Fibroblast of lung (primary cell): ENCODE measurements around the gene OTOP1.
"Not testable (repeated sequence)": the region's sequence is repeated elsewhere in the genome, so short reads cannot be mapped to it uniquely, and the experiment has no call there.

ENCODE experiments used
- EZH2 ChIP-seq: IDR thresholded peaks from 2 replicates; pipeline ENCODE4 v1.5.1; 2012; ENCODE audit warnings: low read length, control low read depth, mild to moderate bottlenecking; ENCODE audit errors: missing control alignments
- TF ChIP-seq, protein P1 (sequence below), 2 donors: IDR thresholded peaks in 1 of 2; conservative IDR thresholded peaks in 1 of 2; 1 replicate in 1 of 2; 2 replicates in 1 of 2; pipeline ENCODE4 v1.5.1; 2011 to 2012; ENCODE audit warnings: low read length in 2 of 2, control low read depth in 1 of 2, inconsistent platforms in 1 of 2, low read depth in 1 of 2, mild to moderate bottlenecking in 1 of 2

GRCh38 chr4:4162186-4162585 lies 64.5 kb downstream of the OTOP1 start:
- TF ChIP-seq EZH2 = not testable (repeated sequence)
- TF ChIP-seq, protein P1, sequence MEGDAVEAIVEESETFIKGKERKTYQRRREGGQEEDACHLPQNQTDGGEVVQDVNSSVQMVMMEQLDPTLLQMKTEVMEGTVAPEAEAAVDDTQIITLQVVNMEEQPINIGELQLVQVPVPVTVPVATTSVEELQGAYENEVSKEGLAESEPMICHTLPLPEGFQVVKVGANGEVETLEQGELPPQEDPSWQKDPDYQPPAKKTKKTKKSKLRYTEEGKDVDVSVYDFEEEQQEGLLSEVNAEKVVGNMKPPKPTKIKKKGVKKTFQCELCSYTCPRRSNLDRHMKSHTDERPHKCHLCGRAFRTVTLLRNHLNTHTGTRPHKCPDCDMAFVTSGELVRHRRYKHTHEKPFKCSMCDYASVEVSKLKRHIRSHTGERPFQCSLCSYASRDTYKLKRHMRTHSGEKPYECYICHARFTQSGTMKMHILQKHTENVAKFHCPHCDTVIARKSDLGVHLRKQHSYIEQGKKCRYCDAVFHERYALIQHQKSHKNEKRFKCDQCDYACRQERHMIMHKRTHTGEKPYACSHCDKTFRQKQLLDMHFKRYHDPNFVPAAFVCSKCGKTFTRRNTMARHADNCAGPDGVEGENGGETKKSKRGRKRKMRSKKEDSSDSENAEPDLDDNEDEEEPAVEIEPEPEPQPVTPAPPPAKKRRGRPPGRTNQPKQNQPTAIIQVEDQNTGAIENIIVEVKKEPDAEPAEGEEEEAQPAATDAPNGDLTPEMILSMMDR (conservative IDR thresholded peaks at IDR 0.05 in 1 of 2, IDR thresholded peaks at IDR 0.05 in 1 of 2; ENCODE audit: low read depth in 1 of 2, low read length in 2 of 2) = not testable (repeated sequence)
